GM10266 (cell line): Measurements from ENCODE around the gene GGT7.
"Not testable (repeated sequence)": the region's sequence is repeated elsewhere in the genome, so short reads cannot be mapped to it uniquely, and the experiment has no call there.

Experiments used
- DNase-seq: peaks from one replicate; pipeline ENCODE4 v3.0.0; 2012; ENCODE audit errors: extremely low spot score
- CTCF ChIP-seq: IDR thresholded peaks from 2 replicates; pipeline ENCODE4 v1.5.1; 2012; ENCODE audit warnings: mild to moderate bottlenecking, low read depth; ENCODE audit not compliant: control insufficient read depth, insufficient read depth; ENCODE audit errors: missing control alignments

GGT7 gene

GRCh38 chr20:34881689-34882088, 9.0 kb upstream of the GGT7 start:
- DNase-seq: no peak
- TF ChIP-seq CTCF: no peak

GRCh38 chr20:34880971-34881370, 8.3 kb upstream of the GGT7 start:
- not testable (repeated sequence) for DNase-seq

- no peak for DNase-seq
- no peak for TF ChIP-seq CTCF
Observed at GRCh38 chr20:34880215-34880850, 7.7 kb upstream of the GGT7 start.

GRCh38 chr20:34876406-34877282, 4.0 kb upstream of the GGT7 start, which contains the start of gene ACSS2:
ACSS2 (plus strand) TSS chr20:34876612; CDS start chr20:34876646, 34 bp downstream.
- TF ChIP-seq CTCF: no peak
- no peak for DNase-seq

- DNase-seq: peak; percentile 94
- peak; percentile 28 for TF ChIP-seq CTCF
Observed at GRCh38 chr20:34875642-34876405, 3.2 kb upstream of the GGT7 start.

- TF ChIP-seq CTCF: peak; percentile 87
- DNase-seq: peak; percentile 78
Observed at GRCh38 chr20:34874094-34874654, 1.5 kb upstream of the GGT7 start.

GRCh38 chr20:34873583-34874093, 982 bp upstream of the GGT7 start:
- no peak for DNase-seq
- no peak for TF ChIP-seq CTCF
